Metanephros (tissue), 1 donor: ENCODE measurements around the gene ALKAL2. TPM values are rescaled to one million over a fixed set of nuclear protein-coding genes. Genes with fewer than 3 reads are reported as not detected.

Experiments used
- total RNA-seq: library from RNA; depleted of rRNA; stranded (reverse); fragments of >200 nt; gene quantifications from one replicate; pipeline ENCODE4 v1.2.3, GENCODE V29; 2014

ALKAL2 gene
- 2.7 TPM for total RNA-seq

DNA sequence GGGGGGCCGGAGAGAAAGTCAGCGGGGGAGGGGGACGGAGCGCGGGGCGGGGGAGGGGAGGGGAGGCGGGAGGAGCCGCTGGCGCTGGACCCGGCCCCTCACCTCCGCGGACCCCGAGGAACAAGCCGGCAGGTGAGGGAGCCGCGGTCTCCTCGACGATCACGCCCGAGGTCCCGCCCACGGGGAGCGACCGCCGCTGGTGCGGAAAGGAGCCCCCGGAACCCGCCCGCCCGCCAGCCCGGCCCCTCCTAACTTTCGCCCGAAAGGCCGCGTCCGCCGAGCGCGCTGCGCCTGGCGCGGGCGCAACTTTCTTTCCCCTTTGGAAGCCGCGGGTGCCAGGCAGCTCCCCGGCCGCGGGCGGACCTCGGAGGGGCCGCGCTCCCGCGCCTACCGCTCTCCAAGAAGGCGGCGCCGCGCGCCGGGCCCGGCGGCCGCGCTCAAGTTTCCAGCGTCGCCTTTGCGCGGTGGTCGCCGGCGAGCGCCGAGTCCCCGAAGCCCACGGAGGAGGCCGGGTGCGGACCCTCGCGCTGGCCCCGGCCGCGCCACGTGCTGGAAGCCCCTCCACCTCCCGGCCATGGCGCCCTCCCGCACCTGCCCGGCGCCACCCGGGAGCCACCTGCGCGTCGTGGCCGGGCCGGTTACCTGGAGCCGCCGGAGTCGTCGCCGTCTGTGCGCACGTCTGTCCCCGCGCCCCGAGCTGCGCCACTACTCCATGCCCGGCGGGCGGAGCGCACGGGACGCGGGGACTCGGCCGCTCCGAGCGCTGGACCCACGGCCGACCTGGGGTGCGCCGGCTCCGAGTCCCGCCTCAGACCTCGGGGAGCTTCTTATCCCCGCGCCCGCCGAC, at the start of gene ALKAL2:
Gene ALKAL2, minus strand, starts transcription at position 181 of the 847 bp plus-strand sequence. CDS start 256 bp downstream, outside the sequence.

DNA sequence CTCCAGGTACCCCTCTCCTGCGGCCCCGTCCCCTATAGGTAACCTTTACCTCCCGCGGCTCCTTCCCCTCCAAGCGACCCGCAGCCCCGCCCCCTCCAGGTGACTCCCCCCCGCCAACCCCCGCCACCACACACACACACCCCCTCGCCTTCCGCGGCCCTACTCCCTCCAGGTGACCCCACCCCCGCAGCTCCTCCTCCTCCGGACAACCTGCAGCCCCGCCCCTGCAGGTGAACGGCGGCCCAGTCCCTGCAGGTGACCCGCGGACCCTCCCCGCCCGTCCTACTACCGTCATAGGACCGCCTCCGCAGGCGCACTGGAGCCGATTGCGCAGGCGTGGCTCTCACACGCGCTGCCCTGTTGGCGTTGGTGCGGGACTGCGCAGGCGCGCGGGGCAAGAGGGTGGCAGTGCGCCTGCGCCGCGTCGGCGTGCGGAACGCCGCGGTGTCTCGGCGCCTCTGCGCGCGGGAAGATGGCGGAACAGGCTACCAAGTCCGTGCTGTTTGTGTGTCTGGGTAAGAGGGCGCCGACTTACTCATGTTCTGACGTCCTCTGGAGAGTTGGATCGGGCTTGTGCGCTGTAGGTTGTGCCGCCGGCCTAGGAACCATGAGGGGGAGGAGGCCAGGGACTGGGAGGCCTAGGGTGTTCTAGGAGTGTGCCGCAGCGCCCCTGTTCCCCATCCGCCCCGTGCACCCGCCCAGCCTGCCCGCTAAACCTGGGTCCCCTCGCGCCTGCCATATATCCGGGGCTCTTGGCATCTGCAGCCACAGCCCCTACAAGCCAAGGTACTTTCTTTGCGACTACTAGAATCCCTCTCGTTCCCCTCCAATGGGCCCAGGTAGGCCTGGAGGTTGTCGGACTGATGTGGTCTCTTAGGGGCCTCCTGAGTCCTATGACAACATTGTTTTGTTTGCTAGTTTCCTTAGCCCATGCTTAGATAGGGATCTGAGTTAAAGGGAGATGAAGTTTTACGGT, 23.1 kb downstream of the ALKAL2 start, which contains the start of gene ACP1:
Gene ACP1, plus strand, starts transcription at position 455 of the 976 bp plus-strand sequence. Its CDS starts 18 bp downstream, at position 473.

GRCh38 chr2:263774-264492, 24.0 kb downstream of the ALKAL2 start, which contains the start of gene SH3YL1:
TSS of gene SH3YL1 (minus strand) at chr2:264032. CDS start at chr2:263984, 48 bp downstream.

Other genes with a start within 250 kb of the ALKAL2 start
- gene FAM110C, start 241.6 kb downstream of the ALKAL2 start, total RNA-seq: 12.0 TPM
- gene SH3YL1, start 24.1 kb downstream of the ALKAL2 start, total RNA-seq: 88.2 TPM
- 102 TPM for gene ACP1, start 23.1 kb downstream of the ALKAL2 start, total RNA-seq